HG03457 (cell line): Measurements from ENCODE around the gene ANXA2R.
"Not testable (repeated sequence)": the region's sequence is repeated elsewhere in the genome, so short reads cannot be mapped to it uniquely, and the experiment has no call there.

Experiments
- ATAC-seq: cut with Tn5 transposase; IDR thresholded peaks from one replicate; pipeline ENCODE4 v1.9.1; 2021; ENCODE audit warnings: moderate number of reproducible peaks; ENCODE audit not compliant: unreplicated experiment

ANXA2R gene

GRCh38 chr5:43036409-43036808, 3.7 kb downstream of the ANXA2R start:
- ATAC-seq, result no peak

DNA sequence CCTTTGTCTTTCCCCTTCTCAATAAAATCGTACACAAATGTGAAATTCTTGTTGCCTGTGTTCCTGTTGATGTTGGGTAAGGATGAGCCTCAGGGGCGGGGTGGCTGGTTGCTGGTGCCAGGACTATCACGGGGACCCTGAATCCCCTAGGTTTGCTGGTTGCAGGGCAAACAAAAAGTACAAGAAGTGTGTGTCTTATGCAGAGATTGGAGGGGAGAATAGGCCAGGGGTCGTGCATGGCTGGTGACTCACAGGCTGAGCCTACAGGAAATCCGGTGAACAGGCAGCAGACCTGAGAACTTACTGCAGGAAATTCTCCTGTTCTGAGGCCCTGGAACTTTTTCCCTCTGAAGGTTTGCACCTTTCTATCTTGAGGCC, 5.5 kb downstream of the ANXA2R start:
- no peak for ATAC-seq

DNA sequence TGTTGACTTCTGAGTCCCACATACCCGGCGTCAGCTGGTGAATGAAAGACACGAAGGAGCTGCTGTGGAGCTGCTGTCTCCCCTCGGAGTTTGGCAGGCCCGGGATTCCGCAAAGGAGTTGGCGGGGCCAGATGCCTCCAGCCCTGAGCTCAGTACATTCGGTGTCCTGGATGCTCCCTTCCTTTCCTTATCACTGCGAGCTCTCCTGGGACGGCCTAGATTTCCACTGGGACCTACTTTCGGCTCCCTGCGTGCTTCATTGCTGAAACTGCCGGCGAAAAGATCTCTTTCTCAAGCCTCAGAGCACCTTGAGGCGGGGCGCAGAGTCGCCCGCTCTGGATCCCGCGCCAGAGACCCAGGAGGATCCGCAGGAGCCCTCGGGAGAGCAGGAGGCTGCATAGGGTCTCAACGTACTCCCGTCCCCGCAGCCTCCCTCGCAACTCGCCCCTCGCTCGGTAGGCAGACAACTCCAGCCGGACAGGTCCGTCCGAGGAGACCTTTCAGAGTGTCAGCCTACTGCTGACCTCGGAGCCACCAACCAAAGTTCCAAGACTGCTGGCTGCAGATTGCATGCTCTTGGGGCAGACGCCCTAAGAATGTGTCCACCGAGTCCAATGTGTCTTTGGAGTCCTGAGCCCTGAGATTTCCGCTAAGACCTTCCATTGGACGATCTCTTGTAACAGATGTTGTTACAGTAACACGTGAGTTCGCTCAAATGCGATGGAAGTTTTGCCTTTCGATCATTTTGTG, 6.1 kb downstream of the ANXA2R start:
- ATAC-seq, result no peak

GRCh38 chr5:43027054-43027785, 12.9 kb downstream of the ANXA2R start:
- ATAC-seq, result no peak

GRCh38 chr5:43025184-43025950, 14.8 kb downstream of the ANXA2R start:
- not testable (repeated sequence) for ATAC-seq

DNA sequence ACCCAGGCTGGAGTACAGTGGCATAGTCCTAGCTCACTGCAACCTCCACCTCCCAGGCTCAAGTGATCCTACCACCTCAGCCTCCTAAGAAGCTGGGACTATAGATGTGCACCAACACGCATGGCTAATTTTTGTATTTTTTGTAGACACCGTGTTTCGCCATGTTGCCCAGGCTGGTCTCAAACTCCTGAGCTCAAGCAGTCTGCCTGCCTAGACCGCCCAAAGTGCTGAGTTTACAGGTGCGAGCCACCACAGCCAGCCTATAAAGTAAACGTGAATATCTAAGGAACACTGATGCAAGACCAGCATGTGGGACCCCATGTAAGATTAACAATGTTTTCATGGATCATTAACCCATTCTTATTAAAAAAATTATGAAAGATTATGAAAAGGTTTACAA, 15.9 kb downstream of the ANXA2R start:
- no peak for ATAC-seq

DNA sequence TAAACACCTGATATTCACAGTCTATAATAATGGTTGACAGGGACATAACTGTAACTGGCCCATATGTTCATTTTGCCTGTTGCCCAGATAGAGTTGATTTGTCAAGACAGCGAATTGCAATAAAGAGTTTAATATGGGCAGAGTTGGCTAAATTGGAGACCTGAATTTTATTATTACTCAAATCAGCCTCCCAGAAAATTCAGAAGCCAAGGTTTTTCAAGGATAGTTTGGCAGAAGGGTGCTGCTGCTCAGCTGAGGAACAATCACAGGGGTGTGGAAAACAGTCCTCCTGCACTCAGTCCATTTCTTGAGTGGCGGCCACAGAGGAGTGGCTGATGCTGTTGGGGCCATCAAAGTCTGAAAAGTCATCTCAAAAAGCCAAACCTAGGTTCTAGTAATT, 19.0 kb downstream of the ANXA2R start:
- no peak for ATAC-seq

- peak; percentile 6 for ATAC-seq
These were observed 19.7 kb downstream of the ANXA2R start for GRCh38 chr5:43020399-43020746.

- ATAC-seq, result peak; percentile 69
These were observed 20.3 kb downstream of the ANXA2R start for GRCh38 chr5:43019614-43020398.

GRCh38 chr5:43019291-43019613, 20.9 kb downstream of the ANXA2R start:
- ATAC-seq, result no peak

- ATAC-seq, result no peak
These were observed 22.7 kb downstream of the ANXA2R start for GRCh38 chr5:43017428-43017815.

DNA sequence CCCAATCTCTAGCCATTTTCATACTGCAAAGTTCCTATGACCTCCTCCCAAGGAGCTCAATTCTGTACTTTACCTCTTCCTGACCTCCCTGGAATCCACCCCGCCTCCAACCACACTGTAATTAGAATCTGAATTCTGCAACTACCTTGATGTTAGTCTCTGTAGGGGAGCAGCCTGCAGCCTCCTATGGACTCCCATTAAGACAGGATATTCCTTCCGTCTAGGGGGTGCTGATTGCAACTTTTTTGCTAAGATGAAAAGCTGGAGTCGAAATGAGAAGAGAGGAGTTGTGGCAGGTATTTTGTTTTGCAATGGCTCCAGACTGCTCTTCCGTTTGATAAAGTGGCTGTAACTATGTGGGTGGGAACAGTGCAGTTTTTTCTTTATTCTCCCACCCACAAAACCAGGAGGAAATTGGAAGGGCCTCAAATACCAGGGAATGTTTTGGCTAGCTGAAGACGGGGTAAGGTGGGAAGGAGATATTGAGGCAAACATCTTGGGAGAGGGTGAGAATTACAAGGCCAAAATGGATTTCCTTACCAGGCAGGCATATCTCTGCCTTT, 23.8 kb downstream of the ANXA2R start:
- no peak for ATAC-seq

- ATAC-seq, result no peak
These were observed 25.6 kb downstream of the ANXA2R start for GRCh38 chr5:43014522-43014921.

DNA sequence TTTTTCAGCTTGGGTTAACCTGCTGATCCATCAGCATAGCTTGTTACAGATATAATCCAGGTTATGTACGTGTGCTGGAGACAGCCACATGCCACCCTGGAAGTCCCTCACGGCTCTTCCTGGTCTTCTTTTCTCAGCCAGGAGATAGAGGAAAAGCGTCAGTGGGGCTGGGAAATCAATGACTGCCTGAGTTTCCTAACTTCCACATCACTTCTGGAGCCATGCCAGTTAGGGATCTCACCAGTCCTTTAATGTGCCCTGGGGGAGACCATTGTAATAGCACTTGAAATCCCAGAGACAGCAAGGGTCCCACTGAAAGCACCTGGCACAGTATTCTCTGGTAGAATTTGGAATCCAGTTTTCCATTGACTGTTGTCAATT, 29.2 kb downstream of the ANXA2R start:
- no peak for ATAC-seq

GRCh38 chr5:43008363-43009153, 31.6 kb downstream of the ANXA2R start:
- peak; percentile 28 for ATAC-seq

DNA sequence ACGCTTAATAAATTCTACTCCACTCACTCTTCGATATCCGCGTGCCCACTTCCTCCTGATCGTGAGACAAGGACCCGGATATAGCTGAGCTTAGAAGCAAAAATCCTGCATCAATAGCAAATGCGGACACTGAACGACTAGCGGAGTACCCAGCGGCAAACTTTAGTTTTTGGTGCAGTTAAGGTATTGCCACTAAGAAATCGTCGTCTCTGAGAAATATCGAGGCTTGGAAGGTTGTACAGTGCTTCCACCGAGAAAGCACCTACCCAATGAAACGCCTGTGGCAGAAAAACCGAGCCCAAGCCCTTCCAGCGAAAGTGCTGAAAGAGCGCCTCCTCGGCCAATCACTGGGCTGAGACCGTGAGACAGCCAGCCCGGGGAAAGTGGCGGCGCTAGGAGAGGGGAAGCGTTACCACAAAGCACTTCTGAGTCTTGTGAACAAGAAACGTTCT, 32.2 kb downstream of the ANXA2R start:
- ATAC-seq, result peak; percentile 38

GRCh38 chr5:43007246-43007910, 32.7 kb downstream of the ANXA2R start:
- ATAC-seq, result no peak

- ATAC-seq, result no peak
These were observed 33.5 kb downstream of the ANXA2R start for GRCh38 chr5:43006424-43007202.

DNA sequence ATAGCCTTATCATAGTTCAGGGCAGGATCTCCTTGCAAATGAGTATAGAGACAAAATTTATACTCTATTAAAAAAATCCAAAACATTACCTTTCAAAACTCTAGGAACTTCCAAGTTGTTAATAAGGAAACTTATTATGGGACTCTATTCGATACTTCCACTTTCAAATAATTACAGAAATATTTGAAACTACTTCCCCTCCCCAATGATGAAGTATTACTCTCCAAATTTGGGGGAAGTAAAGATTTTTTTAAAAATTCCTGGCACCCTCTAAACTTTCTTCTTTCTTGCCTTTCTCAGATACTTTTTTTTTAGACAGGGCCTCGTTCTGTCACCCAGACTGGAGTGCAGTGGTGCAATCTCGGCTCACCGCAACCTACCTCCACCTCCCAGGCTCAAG, 35.1 kb downstream of the ANXA2R start:
- ATAC-seq, result no peak
